Caco-2 (cell line): ENCODE data around the gene LEKR1. TPM values are rescaled to one million over a fixed set of nuclear protein-coding genes. Genes with fewer than 3 reads are reported as not detected.

ENCODE experiments used
- BruUV-seq: library from RNA; stranded (reverse); fragments of 400-500 nt; replicated peaks from 2 replicates; lab custom pipeline; 2021; lab: Mats Ljungman, UMichigan
- CTCF ChIA-PET: fragments of 300-600 bp; sonication (Branson Sonifier 250); formaldehyde crosslinking; loops from one replicate; lab custom pipeline; 2022; ENCODE audit warnings: antibody characterized with exemption; lab: Charles Lee
- POLR2A ChIA-PET: fragments of 300-600 bp; sonication (Branson Sonifier 250); formaldehyde crosslinking; loops from one replicate; lab custom pipeline; 2022; ENCODE audit warnings: antibody characterized with exemption; lab: Charles Lee
- DNase-seq, 2 experiments: peaks; one replicate each; pipeline versions ENCODE4 v3.0.0 to v3.0.0-alpha.2; 2020 to 2022
- H3K27me3 ChIP-seq: replicated peaks from 2 replicates; pipeline ENCODE4 v1.6.0; 2011; ENCODE audit warnings: low read length; ENCODE audit not compliant: control insufficient read depth, insufficient read depth
- H3K36me3 ChIP-seq: 2 replicates; pipeline ENCODE4 v1.5.1; 2011; ENCODE audit warnings: low read length; ENCODE audit not compliant: control insufficient read depth, insufficient read depth
- H3K4me1 ChIP-seq: fragments of 250-450 bp; sonication (Bioruptor Pico); 2 replicates; pipeline ENCODE4 v1.5.1; 2020; ENCODE audit warnings: mild to moderate bottlenecking
- H3K4me3 ChIP-seq: 2 replicates; pipeline ENCODE4 v1.5.1; 2011; ENCODE audit warnings: low read depth, mild to moderate bottlenecking, control low read depth, low read length
- H3K9me3 ChIP-seq: fragments of 250-450 bp; sonication (Bioruptor Pico); 2 replicates; pipeline ENCODE4 v1.5.1; 2020; ENCODE audit warnings: mild to moderate bottlenecking, moderate library complexity
- H3K27ac Mint-ChIP-seq: one replicate; pipeline ENCODE4 v1.8.0; 2022; ENCODE audit warnings: mixed read lengths; ENCODE audit not compliant: unreplicated experiment
- H3K27me3 Mint-ChIP-seq: one replicate; pipeline ENCODE4 v1.8.0; 2022; ENCODE audit warnings: mixed read lengths; ENCODE audit not compliant: insufficient read depth, unreplicated experiment
- H3K36me3 Mint-ChIP-seq: one replicate; pipeline ENCODE4 v1.8.0; 2022; ENCODE audit warnings: mild to moderate bottlenecking, mixed read lengths; ENCODE audit not compliant: insufficient read depth, unreplicated experiment
- H3K4me1 Mint-ChIP-seq: one replicate; pipeline ENCODE4 v1.8.0; 2022; ENCODE audit warnings: low read depth, mixed read lengths; ENCODE audit not compliant: unreplicated experiment
- H3K4me3 Mint-ChIP-seq: one replicate; pipeline ENCODE4 v1.8.0; 2022; ENCODE audit warnings: mild to moderate bottlenecking, moderate library complexity, mixed read lengths; ENCODE audit not compliant: unreplicated experiment
- H3K9me3 Mint-ChIP-seq: one replicate; pipeline ENCODE4 v1.8.0; 2022; ENCODE audit warnings: mixed read lengths; ENCODE audit not compliant: unreplicated experiment
- CTCF ChIP-seq, 2 experiments: fragments of 200-600 bp in 1 of 2; IDR thresholded peaks; 1 replicate in 1 of 2; 2 replicates in 1 of 2; pipeline versions ENCODE4 v1.5.1 to v1.8.0; 2011 to 2022; ENCODE audit warnings: antibody characterized with exemption in 1 of 2, control low read depth in 1 of 2, inconsistent platforms in 1 of 2, low read depth in 1 of 2, low read length in 1 of 2, mild to moderate bottlenecking in 1 of 2, moderate library complexity in 1 of 2; ENCODE audit not compliant: insufficient read depth in 1 of 2, severe bottlenecking in 1 of 2, unreplicated experiment in 1 of 2
- intact Hi-C: fragments of 100-400 bp; cut with micrococcal nuclease; formaldehyde crosslinking; loops from one replicate; pipeline ENCODE4 v1.10.0; 2022; ENCODE audit not compliant: unreplicated experiment
- total RNA-seq: library from RNA; stranded (reverse); gene quantifications from 2 replicates; pipeline ENCODE4 v1.2.3, GENCODE V29; 2022

Gene LEKR1
- total RNA-seq, 1 experiment from 2014 or later, result 1.6 TPM

GRCh38 chr3:156899951-156900350 lies 73.8 kb downstream of the LEKR1 start:
- DNase-seq, result no peak
- Histone ChIP-seq H3K36me3 (no peaks in the 10 kb centered on the region), H3K9me3 (0 out of 2 replicates have a peak, but pooled peaks cover under 1% of the 10 kb centered on the region), H3K4me3 (no peak overlapping the region), H3K4me1 (no peaks in the 10 kb centered on the region), H3K27me3 (no peaks in the 10 kb centered on the region)
- Mint-ChIP-seq H3K27me3 (no peaks in the 10 kb centered on the region), H3K4me3 (no peak overlapping the region), H3K4me1 (no peaks in the 10 kb centered on the region), H3K9me3 (no peaks in the 10 kb centered on the region), H3K36me3 (no peaks in the 10 kb centered on the region), H3K27ac (no peak overlapping the region)
- no peak for TF ChIP-seq CTCF (IDR thresholded peaks at IDR 0.05; ENCODE audit: insufficient read depth in 1 of 2, low read depth in 1 of 2, low read length in 1 of 2, severe bottlenecking in 1 of 2, unreplicated experiment in 1 of 2)
- intact Hi-C loops, result no loop called here
- ChIA-PET POLR2A (no interaction called here), CTCF (no interaction called here)
- BruUV-seq, result no TSS peak

GRCh38 chr3:156902916-156903315 lies 76.8 kb downstream of the LEKR1 start:
- no peak for DNase-seq
- CTCF ChIA-PET, result no interaction called here
- H3K36me3 Mint-ChIP-seq, result no peaks in the 10 kb centered on the region

GRCh38 chr3:156906275-156906674 lies 80.1 kb downstream of the LEKR1 start:
- no peaks in the 10 kb centered on the region for H3K36me3 ChIP-seq
- ChIA-PET CTCF (no interaction called here), POLR2A (no interaction called here)
- H3K4me3 Mint-ChIP-seq, result no peak overlapping the region
- H3K4me1 Mint-ChIP-seq, result no peaks in the 10 kb centered on the region
- no peaks in the 10 kb centered on the region for H3K27me3 Mint-ChIP-seq
- H3K9me3 ChIP-seq, result no peaks in the 10 kb centered on the region
- intact Hi-C loops, result no loop called here
- no peaks in the 10 kb centered on the region for H3K4me1 ChIP-seq
- H3K27ac Mint-ChIP-seq, result no peak overlapping the region
- no peaks in the 10 kb centered on the region for H3K9me3 Mint-ChIP-seq
- no peaks in the 10 kb centered on the region for H3K27me3 ChIP-seq
- H3K36me3 Mint-ChIP-seq, result no peaks in the 10 kb centered on the region
- H3K4me3 ChIP-seq, result no peak overlapping the region
- no peak for DNase-seq
- no peak for TF ChIP-seq CTCF (IDR thresholded peaks at IDR 0.05; ENCODE audit: insufficient read depth in 1 of 2, low read depth in 1 of 2, low read length in 1 of 2, severe bottlenecking in 1 of 2, unreplicated experiment in 1 of 2)
- no TSS peak for BruUV-seq

More at GRCh38 chr3:156902916-156903315, 76.8 kb downstream of the LEKR1 start:
- Mint-ChIP-seq H3K4me1 (no peaks in the 10 kb centered on the region), H3K27me3 (no peaks in the 10 kb centered on the region), H3K9me3 (no peaks in the 10 kb centered on the region), H3K27ac (no peak overlapping the region), H3K4me3 (no peak overlapping the region)
- no peaks in the 10 kb centered on the region for H3K4me1 ChIP-seq
- H3K9me3 ChIP-seq, result no peaks in the 10 kb centered on the region
- no peaks in the 10 kb centered on the region for H3K36me3 ChIP-seq
- POLR2A ChIA-PET, result no interaction called here
- intact Hi-C loops, result no loop called here
- H3K27me3 ChIP-seq, result no peaks in the 10 kb centered on the region
- BruUV-seq, result no TSS peak
- no peak overlapping the region for H3K4me3 ChIP-seq
- no peak for TF ChIP-seq CTCF (IDR thresholded peaks at IDR 0.05; ENCODE audit: insufficient read depth in 1 of 2, low read depth in 1 of 2, low read length in 1 of 2, severe bottlenecking in 1 of 2, unreplicated experiment in 1 of 2)
